Caco-2 (cell line): ENCODE results near the gene ZNHIT2. TPM values are rescaled to one million over a fixed set of nuclear protein-coding genes. Genes with fewer than 3 reads are reported as not detected.

Source experiments
- BruUV-seq: library from RNA; stranded (reverse); fragments of 400-500 nt; replicated peaks from 2 replicates; lab custom pipeline; 2021; lab: Mats Ljungman, UMichigan
- CTCF ChIA-PET: fragments of 300-600 bp; sonication (Branson Sonifier 250); formaldehyde crosslinking; loops from one replicate; lab custom pipeline; 2022; ENCODE audit warnings: antibody characterized with exemption; lab: Charles Lee
- POLR2A ChIA-PET: fragments of 300-600 bp; sonication (Branson Sonifier 250); formaldehyde crosslinking; loops from one replicate; lab custom pipeline; 2022; ENCODE audit warnings: antibody characterized with exemption; lab: Charles Lee
- DNase-seq, 2 experiments: peaks; one replicate each; pipeline versions ENCODE4 v3.0.0 to v3.0.0-alpha.2; 2020 to 2022
- H3K27me3 ChIP-seq: replicated peaks from 2 replicates; pipeline ENCODE4 v1.6.0; 2011; ENCODE audit warnings: low read length; ENCODE audit not compliant: control insufficient read depth, insufficient read depth
- H3K36me3 ChIP-seq: 2 replicates; pipeline ENCODE4 v1.5.1; 2011; ENCODE audit warnings: low read length; ENCODE audit not compliant: control insufficient read depth, insufficient read depth
- H3K4me1 ChIP-seq: fragments of 250-450 bp; sonication (Bioruptor Pico); 2 replicates; pipeline ENCODE4 v1.5.1; 2020; ENCODE audit warnings: mild to moderate bottlenecking
- H3K4me3 ChIP-seq: 2 replicates; pipeline ENCODE4 v1.5.1; 2011; ENCODE audit warnings: low read depth, mild to moderate bottlenecking, control low read depth, low read length
- H3K9me3 ChIP-seq: fragments of 250-450 bp; sonication (Bioruptor Pico); 2 replicates; pipeline ENCODE4 v1.5.1; 2020; ENCODE audit warnings: mild to moderate bottlenecking, moderate library complexity
- H3K27ac Mint-ChIP-seq: one replicate; pipeline ENCODE4 v1.8.0; 2022; ENCODE audit warnings: mixed read lengths; ENCODE audit not compliant: unreplicated experiment
- H3K27me3 Mint-ChIP-seq: one replicate; pipeline ENCODE4 v1.8.0; 2022; ENCODE audit warnings: mixed read lengths; ENCODE audit not compliant: insufficient read depth, unreplicated experiment
- H3K36me3 Mint-ChIP-seq: one replicate; pipeline ENCODE4 v1.8.0; 2022; ENCODE audit warnings: mild to moderate bottlenecking, mixed read lengths; ENCODE audit not compliant: insufficient read depth, unreplicated experiment
- H3K4me1 Mint-ChIP-seq: one replicate; pipeline ENCODE4 v1.8.0; 2022; ENCODE audit warnings: low read depth, mixed read lengths; ENCODE audit not compliant: unreplicated experiment
- H3K4me3 Mint-ChIP-seq: one replicate; pipeline ENCODE4 v1.8.0; 2022; ENCODE audit warnings: mild to moderate bottlenecking, moderate library complexity, mixed read lengths; ENCODE audit not compliant: unreplicated experiment
- H3K9me3 Mint-ChIP-seq: one replicate; pipeline ENCODE4 v1.8.0; 2022; ENCODE audit warnings: mixed read lengths; ENCODE audit not compliant: unreplicated experiment
- intact Hi-C: fragments of 100-400 bp; cut with micrococcal nuclease; formaldehyde crosslinking; loops from one replicate; pipeline ENCODE4 v1.10.0; 2022; ENCODE audit not compliant: unreplicated experiment
- total RNA-seq: library from RNA; stranded (reverse); gene quantifications from 2 replicates; pipeline ENCODE4 v1.2.3, GENCODE V29; 2022
- TF ChIP-seq, protein P1 (sequence below), 2 experiments: fragments of 200-600 bp in 1 of 2; IDR thresholded peaks; 1 replicate in 1 of 2; 2 replicates in 1 of 2; pipeline versions ENCODE4 v1.5.1 to v1.8.0; 2011 to 2022; ENCODE audit warnings: antibody characterized with exemption in 1 of 2, control low read depth in 1 of 2, inconsistent platforms in 1 of 2, low read depth in 1 of 2, low read length in 1 of 2, mild to moderate bottlenecking in 1 of 2, moderate library complexity in 1 of 2; ENCODE audit not compliant: insufficient read depth in 1 of 2, severe bottlenecking in 1 of 2, unreplicated experiment in 1 of 2

Gene ZNHIT2
- total RNA-seq, 1 experiment from 2014 or later = 14.7 TPM

DNA sequence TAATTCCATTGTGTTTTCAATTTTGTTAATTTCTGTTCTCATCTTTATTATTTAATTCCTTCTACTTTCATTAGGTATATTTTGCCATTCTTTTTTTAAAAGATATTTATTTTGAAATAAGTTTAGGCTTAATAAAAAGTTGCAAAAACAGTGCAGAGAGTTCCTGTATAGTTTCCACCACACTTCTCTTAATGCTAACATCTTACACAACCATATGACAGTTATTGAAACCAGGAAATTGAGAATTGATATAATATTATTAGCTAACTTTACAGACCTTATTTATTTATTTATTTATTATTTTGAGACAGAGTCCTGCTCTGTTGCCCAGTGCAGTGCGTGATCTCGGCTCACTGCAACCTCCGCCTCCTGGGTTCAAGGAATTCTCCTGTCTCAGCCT is 38.8 kb upstream of the ZNHIT2 start:
- no peaks in the 10 kb centered on the region for H3K9me3 Mint-ChIP-seq
- ChIA-PET CTCF (no interaction called here), POLR2A (no interaction called here)
- no peak overlapping the region for H3K27ac Mint-ChIP-seq
- no peak for DNase-seq
- intact Hi-C loops = no loop called here
- no peaks in the 10 kb centered on the region for H3K27me3 Mint-ChIP-seq
- no peaks in the 10 kb centered on the region for H3K36me3 Mint-ChIP-seq
- Histone ChIP-seq H3K36me3 (no peaks in the 10 kb centered on the region), H3K4me1 (no peaks in the 10 kb centered on the region), H3K27me3 (no peaks in the 10 kb centered on the region; the same call in 1 of the 2 replicates), H3K4me3 (no peak overlapping the region), H3K9me3 (no peaks in the 10 kb centered on the region)
- no TSS peak for BruUV-seq
- TF ChIP-seq, protein P1, sequence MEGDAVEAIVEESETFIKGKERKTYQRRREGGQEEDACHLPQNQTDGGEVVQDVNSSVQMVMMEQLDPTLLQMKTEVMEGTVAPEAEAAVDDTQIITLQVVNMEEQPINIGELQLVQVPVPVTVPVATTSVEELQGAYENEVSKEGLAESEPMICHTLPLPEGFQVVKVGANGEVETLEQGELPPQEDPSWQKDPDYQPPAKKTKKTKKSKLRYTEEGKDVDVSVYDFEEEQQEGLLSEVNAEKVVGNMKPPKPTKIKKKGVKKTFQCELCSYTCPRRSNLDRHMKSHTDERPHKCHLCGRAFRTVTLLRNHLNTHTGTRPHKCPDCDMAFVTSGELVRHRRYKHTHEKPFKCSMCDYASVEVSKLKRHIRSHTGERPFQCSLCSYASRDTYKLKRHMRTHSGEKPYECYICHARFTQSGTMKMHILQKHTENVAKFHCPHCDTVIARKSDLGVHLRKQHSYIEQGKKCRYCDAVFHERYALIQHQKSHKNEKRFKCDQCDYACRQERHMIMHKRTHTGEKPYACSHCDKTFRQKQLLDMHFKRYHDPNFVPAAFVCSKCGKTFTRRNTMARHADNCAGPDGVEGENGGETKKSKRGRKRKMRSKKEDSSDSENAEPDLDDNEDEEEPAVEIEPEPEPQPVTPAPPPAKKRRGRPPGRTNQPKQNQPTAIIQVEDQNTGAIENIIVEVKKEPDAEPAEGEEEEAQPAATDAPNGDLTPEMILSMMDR (IDR thresholded peaks at IDR 0.05; ENCODE audit: insufficient read depth in 1 of 2, low read depth in 1 of 2, low read length in 1 of 2, severe bottlenecking in 1 of 2, unreplicated experiment in 1 of 2) = no peak
- H3K4me3 Mint-ChIP-seq = no peak overlapping the region
- peaks cover 6% of the 10 kb centered on the region for H3K4me1 Mint-ChIP-seq

DNA sequence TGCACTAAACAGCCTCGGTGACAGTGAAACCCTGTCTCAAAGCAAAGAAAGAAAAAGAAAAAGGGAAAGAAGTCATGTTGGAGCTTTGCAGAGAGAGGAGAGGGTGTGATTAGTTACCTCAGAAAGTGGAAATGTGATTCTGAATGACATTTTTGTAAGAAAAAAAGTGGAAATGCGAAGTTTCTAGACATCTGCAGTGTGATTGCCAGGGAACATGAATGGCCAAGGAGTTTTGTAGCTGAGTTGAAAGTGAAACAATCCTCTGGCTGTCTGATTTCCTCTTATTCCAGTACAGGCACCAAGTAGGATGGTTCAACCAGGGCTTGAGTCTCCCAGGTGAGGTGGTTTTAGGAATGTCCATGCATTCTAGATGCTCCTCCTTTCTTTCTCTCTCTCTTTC is 34.6 kb upstream of the ZNHIT2 start:
- no peak overlapping the region for H3K27ac Mint-ChIP-seq
- H3K36me3 Mint-ChIP-seq = no peaks in the 10 kb centered on the region
- H3K4me1 Mint-ChIP-seq = peaks cover 6% of the 10 kb centered on the region
- no TSS peak for BruUV-seq
- DNase-seq = no peak
- no peaks in the 10 kb centered on the region for H3K9me3 Mint-ChIP-seq
- ChIA-PET POLR2A (no interaction called here), CTCF (interaction anchor here (1.2 kb wide), 1 partner anchor 13 kb away, joined by 4 read pairs; no protein-coding TSS in a partner anchor)
- Histone ChIP-seq H3K9me3 (peaks cover 9% of the 10 kb centered on the region; the same call in 1 of the 2 replicates), H3K27me3 (no peaks in the 10 kb centered on the region; the same call in 1 of the 2 replicates), H3K4me3 (no peak overlapping the region), H3K36me3 (no peaks in the 10 kb centered on the region), H3K4me1 (no peaks in the 10 kb centered on the region)
- TF ChIP-seq, protein P1 (IDR thresholded peaks at IDR 0.05; ENCODE audit: insufficient read depth in 1 of 2, low read depth in 1 of 2, low read length in 1 of 2, severe bottlenecking in 1 of 2, unreplicated experiment in 1 of 2) = no peak
- no peaks in the 10 kb centered on the region for H3K27me3 Mint-ChIP-seq
- H3K4me3 Mint-ChIP-seq = no peak overlapping the region
- intact Hi-C loops = no loop called here

DNA sequence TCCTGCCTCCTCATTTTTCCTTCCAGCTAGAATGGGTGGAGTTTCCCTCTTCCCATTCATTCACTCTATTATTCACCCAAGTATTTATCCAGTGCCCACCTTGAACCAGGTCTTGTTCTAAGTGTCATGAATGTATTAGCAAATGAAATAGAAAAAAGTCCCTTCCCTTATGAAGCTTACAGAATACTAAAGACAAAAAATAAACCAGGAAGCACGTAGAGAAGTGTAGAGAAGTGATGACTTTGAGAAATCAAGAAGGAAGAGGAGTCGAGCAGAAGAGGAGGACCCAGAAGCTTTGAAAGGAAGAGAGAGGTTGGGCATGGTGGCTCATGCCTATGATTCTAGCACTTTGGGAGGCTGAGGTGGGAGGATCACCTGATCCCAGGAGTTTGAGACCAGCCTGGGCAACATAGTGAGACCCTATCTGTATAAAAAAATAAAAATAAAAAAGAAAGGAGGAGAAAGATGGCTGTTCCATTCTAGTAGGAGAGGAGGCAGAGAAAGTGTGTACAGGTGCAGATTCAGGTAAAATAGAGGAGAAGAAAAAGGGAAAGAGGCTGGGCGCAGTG is 33.9 kb upstream of the ZNHIT2 start:
- no peaks in the 10 kb centered on the region for H3K27me3 Mint-ChIP-seq
- peaks cover 11% of the 10 kb centered on the region; the same call in 1 of the 2 replicates for H3K9me3 ChIP-seq
- no peaks in the 10 kb centered on the region for H3K9me3 Mint-ChIP-seq
- TF ChIP-seq, protein P1 (IDR thresholded peaks at IDR 0.05; ENCODE audit: insufficient read depth in 1 of 2, low read depth in 1 of 2, low read length in 1 of 2, severe bottlenecking in 1 of 2, unreplicated experiment in 1 of 2) = no peak
- no peak overlapping the region for H3K4me3 Mint-ChIP-seq
- H3K36me3 ChIP-seq = no peaks in the 10 kb centered on the region
- CTCF ChIA-PET = no interaction called here
- peaks cover 6% of the 10 kb centered on the region for H3K4me1 Mint-ChIP-seq
- no peak for DNase-seq
- H3K36me3 Mint-ChIP-seq = no peaks in the 10 kb centered on the region
- intact Hi-C loops = no loop called here
- no peaks in the 10 kb centered on the region for H3K4me1 ChIP-seq
- POLR2A ChIA-PET = no interaction called here
- no peak overlapping the region for H3K27ac Mint-ChIP-seq
- no peaks in the 10 kb centered on the region; the same call in none of the 2 replicates for H3K27me3 ChIP-seq
- no TSS peak for BruUV-seq
- H3K4me3 ChIP-seq = no peak overlapping the region
